GM19455 (cell line): ENCODE results near the gene UBE2C.
"Not testable (repeated sequence)": the region's sequence is repeated elsewhere in the genome, so short reads cannot be mapped to it uniquely, and the experiment has no call there.

Experiments
- ATAC-seq: cut with Tn5 transposase; IDR thresholded peaks from one replicate; pipeline ENCODE4 v1.9.1; 2021; ENCODE audit not compliant: unreplicated experiment

The UBE2C gene

DNA sequence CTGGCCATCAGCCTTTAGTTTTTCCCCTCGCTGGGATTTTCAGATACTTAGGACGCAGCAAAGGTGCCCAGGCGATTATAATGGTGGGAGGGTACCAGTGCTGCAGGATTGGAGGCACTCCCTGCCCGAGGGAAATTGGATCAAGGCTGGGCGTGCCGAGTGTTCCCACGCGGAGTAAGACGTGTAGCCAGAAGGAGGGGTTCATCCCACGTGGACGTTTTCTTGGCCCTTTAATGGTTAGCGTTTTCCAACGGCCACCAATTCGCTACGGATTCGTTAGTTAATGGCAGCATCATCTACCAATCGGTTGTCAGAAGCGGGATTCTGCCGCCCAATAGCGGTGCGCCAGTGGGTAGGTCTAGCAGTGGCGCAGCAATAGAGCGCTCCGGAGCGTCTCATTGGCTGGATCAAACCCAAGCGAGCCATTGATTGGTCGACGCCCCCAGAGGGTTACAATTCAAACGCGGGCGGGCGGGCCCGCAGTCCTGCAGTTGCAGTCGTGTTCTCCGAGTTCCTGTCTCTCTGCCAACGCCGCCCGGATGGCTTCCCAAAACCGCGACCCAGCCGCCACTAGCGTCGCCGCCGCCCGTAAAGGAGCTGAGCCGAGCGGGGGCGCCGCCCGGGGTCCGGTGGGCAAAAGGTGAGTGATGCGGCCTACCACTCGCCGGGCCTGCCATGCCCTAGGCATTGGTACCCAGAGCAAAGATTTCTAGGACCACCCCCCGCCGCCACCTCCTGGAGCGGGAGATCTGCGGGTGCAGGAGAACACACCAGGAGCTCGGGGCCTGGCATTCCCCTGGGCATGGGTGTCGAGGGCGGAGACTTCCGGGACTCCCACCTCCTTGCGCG is at the start of gene UBE2C:
TSS of gene UBE2C (plus strand) at position 488 of the 849 bp plus-strand sequence. CDS start at position 540, 52 bp downstream.
- peak; percentile 97 for ATAC-seq

DNA sequence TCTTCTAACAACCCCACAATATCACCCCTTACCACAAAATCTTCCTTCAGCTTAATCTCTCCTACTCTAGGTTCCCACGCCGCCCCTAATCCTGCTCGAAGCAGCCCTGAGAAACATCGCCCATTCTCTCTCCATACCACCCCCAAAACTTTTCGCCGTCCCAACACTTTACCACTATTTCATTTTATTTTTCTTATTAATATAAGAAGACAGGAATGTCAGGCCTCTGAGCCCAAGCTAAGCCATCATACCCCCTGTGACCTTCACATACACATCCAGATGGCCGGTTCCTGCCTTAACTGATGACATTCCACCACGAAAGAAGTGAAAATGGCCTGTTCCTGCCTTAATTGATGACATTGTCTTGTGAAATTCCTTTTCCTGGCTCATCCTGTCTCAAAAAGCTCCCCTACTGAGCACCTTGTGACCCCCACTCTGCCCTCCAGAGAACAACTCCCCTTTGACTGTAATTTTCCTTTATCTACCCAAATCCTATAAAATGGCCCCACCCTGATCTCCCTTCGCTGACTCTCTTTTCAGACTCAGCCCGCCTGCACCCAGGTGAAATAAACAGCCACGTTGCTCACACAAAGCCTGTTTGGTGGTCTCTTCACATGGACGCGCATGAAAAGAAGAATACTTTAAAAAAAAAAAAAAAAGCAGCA is 47.7 kb upstream of the UBE2C start:
- not testable (repeated sequence) for ATAC-seq

DNA sequence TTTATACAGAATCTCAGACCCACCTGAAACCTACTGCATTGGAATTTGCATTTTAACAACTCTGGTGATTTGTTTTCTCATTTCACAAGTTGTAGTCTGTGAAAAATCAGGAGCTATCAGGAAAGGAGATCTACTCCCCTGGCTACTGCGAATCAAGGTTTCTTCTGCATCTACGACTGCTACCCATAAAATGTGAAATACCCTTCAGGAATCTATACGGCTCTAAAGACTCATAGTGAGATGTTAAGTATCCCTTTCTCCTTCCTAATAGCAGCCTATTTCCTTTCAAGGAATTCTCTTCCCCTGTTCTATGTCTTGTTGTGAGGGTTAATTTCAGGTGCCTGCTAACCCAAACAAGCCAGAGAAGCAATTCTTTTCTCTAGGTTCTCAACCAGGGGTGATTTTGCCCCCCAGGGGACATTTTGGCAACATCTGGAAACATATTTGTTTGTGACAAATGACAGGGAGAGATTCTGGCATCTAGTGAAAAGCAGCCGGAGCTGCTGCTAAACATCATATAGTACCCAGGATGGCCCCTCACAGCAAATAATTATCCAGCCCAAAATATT is 47.1 kb upstream of the UBE2C start:
- no peak for ATAC-seq

DNA sequence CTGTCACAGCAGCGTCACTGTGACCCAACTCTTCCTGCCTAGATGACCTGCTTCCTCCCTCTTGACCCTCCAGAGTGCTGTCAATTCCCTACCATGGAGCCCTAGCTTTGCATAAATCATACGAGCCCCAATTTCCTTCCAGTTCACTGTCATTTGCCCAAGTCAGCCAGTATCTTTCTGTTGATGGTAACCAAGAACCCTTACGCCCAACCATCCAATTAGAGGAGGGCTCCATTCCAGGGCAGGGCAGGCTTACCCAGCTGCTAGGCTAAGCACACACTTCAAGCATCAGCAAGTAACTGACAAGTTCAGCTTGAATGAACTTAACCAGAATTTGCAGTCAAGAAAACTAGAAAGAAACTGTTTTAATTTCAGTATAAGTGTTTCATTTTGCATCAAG is 46.5 kb upstream of the UBE2C start:
- ATAC-seq = no peak

DNA sequence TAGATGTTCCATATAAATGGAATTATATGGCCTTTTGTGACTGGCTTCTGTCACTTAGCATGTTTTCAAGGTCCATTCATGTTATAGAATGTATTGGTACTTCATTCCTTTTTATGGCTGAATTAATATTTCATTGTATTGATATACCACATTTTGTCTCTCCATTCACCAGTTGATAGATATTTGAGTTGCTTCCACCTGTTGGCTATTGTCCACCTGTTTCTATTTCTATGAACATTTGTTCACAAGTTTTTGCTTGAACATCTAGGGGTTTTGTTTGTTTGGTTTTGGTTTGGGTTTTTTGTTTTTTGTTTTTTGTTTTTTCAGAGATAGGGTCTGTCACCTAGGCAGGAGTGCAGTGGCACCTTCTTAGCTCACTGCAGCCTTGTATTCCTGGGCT is 44.0 kb upstream of the UBE2C start:
- no peak for ATAC-seq

DNA sequence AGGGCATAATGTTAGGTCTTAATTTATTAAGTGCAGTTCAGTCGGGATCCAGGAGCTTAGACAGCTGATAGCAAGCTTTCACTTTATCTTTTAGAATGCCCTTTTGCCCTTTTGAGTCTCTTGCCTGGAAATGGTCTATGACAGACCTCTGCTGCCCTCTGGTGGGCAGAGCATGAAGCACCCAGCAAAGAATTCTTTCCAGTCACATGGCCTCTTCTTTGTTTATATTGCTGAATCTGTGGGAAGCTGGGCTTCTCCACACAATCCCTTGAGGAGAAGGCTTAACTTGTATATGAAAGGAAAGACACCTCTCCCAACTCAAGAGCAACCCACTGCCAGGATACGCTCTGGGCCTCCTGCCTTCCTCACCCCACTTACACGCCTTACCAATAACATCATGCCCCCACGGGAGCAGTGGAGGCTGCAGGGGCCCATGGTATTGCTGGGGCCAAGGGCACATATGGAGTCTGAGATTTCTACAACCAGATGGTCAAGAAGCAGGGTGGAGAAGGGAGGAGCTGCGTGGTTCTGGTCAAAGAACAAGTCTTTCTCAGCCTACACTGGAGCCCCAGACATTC is 41.2 kb upstream of the UBE2C start:
- ATAC-seq = peak; percentile 76

DNA sequence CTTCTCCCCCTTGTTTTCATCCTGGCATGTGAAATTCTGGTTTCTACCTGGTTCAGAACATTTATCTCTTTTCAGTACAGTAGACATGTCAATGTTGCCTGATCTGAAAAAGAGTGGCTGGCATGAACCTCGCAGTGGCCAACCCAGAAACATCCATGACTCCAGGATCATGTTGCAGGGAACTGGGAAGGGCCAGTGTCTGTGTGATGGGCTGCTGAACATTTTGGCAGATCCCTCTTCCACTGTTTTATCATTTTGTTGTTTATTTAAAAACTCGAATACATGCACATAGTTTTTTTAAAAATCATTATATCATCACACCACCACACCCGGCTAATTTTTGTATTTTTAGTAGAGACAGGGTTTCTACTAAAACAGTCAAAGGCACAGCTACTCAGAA is 39.8 kb upstream of the UBE2C start:
- no peak for ATAC-seq

DNA sequence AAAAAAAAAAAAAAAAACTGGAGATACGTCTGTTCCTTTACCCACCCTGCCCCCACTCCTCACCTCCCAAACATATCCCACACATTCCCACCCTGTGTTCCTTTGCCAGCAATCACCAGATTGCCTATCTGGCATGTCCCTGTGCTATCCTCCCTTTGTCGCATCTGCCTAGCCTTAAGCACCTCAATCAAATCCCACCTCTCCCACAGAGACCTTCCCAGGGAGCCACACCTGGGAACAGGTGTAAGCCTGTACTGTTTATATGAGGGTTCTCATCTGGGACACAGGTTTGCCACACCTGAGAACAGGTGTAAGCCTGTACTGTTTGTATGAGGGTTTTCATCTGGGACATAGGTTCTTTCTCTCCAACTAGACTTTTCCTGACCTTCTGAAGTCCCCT is 37.5 kb upstream of the UBE2C start:
- no peak for ATAC-seq

DNA sequence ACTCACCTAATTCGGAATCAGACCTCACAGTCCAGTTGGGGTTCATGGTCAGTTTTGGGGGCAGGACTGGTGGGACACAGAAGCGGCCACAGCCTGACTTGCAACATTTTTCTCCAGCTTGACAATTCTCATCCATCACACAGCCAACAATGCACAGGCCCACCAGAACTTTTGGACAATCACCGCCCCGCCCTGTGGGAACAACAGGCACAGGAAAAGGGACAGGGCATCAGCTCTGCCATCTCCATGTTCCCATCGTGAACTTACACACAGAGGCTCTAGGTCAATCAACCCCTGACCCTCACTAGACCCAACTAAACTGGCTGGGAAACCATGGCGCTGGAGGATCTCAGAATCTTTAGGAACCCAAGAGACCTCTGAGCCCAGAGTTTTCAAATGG is 37.0 kb upstream of the UBE2C start:
- no peak for ATAC-seq

DNA sequence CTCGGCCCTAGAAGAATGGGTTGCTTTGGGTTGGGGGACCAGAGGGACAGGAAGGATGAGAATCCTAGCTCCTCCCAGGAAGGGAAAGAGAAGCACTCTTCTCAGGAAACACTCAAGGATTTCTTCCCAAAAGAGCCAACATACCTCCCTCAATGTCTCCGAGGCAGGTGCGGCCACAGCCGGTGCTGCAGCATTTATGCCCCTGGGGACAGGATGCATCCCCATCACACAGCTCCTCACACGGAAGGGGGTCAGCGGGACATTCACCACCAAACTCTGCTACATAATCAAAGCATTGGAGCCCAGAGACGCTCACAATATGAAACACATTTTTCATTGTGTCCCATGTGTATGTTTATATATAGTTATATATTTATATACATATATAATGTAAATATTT is 35.5 kb upstream of the UBE2C start:
- no peak for ATAC-seq

DNA sequence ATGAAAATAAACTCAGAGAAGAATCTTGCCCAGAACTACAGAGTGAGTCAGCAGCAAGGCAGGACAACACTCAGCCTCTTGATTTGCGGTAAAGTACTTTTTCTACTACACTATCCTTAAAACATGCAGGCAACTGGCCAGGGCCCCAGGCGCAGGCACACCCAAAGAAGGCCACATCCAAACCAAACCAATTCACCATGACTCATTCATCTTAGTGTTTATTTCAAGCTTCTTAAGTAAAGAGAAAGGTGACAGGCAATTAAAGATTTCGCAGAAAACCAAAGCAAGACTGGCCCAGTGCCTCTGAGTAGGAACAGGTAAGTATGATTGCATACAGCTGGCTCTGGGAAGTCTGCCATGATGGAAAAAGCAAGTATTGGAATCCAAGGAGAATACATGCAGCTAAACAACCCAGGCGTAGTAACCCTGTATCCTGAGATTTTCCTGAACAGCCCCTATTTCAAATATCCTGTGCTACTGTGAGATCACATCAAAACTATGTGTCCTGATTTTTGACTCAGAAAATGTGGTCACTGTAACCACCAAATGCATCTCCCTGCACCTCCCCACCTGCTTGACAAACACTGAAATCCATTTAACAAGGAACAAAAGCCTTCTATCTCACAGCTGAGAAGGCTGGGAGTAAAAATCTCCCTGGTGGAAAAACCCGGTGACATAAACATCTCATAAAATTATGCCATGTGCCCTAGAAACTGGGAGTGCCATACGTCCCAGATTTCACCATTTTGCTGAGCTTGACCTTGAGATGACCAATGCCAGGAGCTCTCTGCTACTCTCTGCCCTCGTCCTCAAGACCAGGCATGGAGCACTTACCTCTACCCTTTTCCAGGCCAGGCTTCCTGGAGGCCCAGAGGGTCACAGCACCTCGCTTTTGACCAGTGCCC is 33.2 kb upstream of the UBE2C start:
- ATAC-seq = no peak

DNA sequence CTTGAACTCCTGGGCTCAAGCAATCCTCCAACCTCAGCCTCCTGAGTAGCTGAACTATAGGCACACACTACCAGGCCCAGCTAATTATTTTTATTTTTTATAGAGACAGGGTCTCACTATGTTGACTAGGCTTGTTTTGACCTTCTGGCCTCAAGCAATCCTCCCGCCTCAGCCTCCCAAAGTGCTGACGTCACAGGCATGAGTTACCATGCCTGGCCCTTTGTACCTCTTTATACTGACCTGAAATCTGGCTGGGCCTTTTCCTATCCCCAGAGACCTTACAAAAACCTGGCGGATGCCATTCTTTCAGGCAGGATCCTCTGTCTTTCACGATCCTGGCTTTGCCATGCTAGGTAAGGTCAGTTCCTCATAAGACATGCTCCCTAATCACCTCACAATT is 32.3 kb upstream of the UBE2C start:
- ATAC-seq = no peak

DNA sequence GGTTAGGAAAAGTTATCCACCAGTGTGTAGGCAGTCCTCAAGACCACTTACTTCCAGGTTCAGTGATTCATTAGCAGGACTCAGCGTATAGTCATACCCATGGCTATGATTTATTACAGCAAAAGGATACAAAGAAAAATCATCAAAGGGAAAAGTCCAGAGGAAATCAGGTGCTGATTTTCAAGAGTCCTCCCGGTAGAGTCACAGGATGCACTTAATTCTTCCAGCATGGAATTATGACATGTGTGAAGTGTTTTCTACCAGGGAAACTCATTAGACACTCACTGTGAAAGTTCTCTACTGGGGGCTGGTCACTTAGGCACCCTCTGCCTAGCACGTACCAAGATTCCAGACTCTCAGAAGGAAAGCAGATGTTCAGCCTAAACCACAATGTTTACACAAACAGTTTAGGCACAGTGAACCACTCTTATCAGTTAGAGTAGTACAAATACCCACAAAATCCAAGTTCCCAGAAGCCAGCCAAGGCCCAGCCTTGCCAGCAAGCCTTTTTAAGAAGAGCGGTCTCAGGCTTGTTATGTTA is 31.0 kb upstream of the UBE2C start:
- ATAC-seq = no peak

DNA sequence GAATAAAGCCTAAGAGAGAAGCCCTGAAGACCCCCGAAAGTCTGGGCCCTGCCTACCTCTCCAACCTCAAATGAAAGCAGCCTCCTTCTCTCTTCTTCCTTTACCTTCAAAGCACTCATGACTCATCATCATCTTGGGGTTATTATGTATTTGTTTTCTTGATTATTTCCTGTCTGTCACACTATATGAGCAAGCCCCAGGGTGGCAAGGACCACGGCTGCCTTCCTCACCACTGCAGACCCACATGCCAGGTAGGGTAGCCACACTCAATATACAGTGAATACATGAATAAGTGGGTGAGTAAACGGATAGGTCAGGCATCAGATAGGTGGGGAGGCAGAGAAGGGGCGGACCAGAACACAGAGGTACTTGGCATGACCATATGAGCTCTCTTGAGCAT is 29.6 kb upstream of the UBE2C start:
- no peak for ATAC-seq

DNA sequence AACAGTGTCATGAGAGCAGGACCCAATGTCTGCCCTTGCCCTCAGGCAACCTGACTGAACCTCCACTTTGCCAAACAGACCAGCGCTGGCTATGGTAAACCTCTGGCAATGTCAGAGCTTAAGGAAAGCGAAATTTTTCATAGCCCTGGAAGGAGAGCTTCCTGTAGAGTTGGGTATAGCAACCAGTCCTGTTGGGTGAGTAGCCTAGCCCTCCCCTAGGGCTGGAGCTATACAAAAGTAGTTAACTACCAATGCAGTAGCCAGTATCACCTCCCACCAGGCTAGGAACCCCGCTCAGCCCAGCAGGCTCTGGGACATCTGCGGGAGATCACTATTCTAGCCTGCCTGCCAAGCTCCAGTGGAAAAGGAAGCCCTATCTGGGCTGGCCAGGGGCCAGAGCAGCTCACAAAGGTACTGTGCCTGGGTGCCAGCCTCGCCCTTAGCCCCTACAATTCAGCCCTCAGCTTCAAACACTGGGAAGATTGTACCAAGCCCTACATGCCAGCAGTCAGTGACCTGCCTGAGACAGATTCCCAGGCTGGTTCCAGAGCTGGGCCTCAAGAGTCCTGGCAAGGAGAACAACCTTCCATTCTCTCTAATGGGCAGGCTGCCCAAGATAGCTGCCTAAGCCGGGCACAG is 28.7 kb upstream of the UBE2C start:
- ATAC-seq = no peak

DNA sequence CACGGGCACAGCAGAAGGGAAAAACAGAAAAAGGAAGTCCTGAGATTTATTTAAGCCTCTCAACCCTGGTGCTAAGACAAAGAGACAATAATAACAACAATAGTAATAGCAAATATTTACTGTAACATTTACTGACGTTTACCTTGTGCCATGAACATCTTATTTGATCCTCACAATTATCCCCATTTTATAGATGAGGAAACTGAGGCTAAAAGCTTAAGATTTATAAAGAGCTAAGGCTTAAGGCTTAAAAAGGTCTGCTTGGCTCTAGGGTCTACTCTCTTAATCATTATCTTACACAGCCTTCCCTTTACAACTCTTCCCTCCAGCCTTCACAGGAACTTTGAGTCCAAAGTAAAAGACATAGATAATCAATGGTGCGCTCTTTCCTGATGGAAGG is 24.1 kb upstream of the UBE2C start:
- ATAC-seq = no peak

DNA sequence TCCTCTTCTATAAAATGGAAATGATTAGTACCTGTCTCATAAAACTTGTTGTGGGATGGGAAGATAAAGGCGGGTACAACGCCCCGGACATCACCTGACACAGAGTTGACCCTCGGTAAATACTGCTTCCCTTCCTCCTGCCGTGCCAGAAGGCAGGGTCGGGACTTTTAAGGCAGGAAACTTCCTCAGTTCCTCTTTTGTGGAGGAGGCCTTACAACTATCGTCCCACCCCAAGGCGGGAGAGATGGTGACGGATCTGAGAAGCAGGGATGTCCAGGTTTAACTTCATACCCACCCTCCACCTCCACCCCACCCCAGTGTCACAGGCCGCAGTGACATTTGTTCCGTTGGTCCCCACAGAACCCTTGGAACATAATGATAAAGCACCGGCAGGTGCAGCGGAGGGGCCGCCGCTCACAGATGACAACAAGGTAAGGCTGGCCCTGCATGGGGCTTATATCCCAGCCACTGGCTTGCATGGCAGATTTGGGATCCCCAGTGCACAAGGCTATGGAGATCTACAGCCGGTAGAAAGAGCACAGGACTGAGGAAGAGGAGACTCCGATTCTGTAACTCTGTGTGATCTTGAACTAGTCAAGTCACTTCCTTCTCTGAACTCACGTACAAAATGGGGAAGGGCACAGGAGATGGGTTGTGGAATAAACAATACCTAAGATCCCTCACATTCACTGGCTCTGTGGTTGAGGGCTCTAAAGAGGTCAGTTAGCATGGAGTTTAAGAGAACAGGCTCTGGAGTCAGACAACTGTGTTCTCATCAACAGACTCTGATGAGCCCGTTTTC is 19.9 kb upstream of the UBE2C start:
- ATAC-seq = peak; percentile 8

DNA sequence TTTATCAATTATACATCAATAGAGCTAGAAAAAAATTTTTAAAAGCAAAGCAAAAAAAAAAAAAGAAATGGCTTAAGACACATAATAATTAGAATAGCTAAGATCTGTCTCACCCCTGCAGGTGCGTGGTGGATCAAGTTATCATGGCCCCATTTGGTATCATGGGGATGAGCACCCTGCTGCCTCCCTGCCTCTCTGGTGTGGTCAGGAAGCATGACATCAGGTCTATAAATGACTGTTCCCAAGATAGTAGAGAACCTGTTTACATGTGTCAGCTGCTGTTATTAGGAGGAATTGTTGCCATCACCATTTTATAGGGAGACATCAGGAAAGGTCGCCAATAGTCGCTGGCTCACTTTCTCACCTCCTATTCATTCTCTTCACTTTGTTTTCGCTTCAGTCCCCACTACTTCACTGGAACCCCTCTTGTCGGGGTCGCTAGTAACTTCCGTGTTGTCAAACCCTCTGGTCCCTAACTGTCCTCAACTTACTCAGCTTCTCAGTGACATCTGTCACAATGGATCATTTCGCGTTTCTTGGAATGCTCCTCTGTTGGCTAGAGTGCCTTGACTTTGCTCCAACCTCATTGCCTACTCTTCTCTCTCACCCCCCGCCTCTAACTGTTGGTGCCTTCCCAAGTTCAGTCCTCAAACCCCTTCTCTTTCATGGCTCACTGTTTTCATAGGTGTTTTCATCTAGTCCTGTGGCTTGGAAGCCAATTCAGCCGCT is 15.9 kb upstream of the UBE2C start:
- ATAC-seq = no peak

DNA sequence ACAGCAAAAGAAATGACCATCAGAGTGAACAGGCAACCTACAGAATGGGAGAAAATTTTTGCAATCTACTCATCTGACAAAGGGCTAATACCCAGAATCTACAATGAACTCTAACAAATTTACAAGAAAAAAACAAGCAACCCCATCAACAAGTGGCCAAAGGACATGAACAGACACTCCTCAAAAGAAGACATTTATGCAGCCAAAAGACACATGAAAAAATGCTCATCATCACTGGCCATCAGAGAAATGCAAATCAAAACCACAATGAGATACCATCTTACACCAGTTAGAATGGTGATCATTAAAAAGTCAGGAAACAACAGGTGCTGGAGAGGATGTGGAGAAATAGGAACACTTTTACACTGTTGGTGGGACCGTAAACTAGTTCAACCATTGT is 14.9 kb upstream of the UBE2C start:
- ATAC-seq = not testable (repeated sequence)
